HG02981 (cell line): ENCODE results near the gene DLG5.
A peak's percentile ranks its signal among the peaks of the same experiment; 100 is the strongest.
"Not testable (repeated sequence)": the region's sequence is repeated elsewhere in the genome, so short reads cannot be mapped to it uniquely, and the experiment has no call there.

Experiments used
- ATAC-seq: cut with Tn5 transposase; IDR thresholded peaks from one replicate; pipeline ENCODE4 v1.9.1; 2021; ENCODE audit warnings: mild to moderate bottlenecking, moderate library complexity; ENCODE audit not compliant: unreplicated experiment

DLG5 gene

GRCh38 chr10:77772852-77773600 is 153.5 kb downstream of the DLG5 start:
- not testable (repeated sequence) for ATAC-seq

GRCh38 chr10:77771851-77772250 is 154.7 kb downstream of the DLG5 start:
- ATAC-seq = no peak

GRCh38 chr10:77771450-77771849 is 155.1 kb downstream of the DLG5 start:
- ATAC-seq = no peak

- no peak for ATAC-seq
These were observed 155.7 kb downstream of the DLG5 start for GRCh38 chr10:77770868-77771175.

GRCh38 chr10:77770081-77770867 is 156.3 kb downstream of the DLG5 start:
- ATAC-seq = no peak

- ATAC-seq = no peak
These were observed 158.5 kb downstream of the DLG5 start for GRCh38 chr10:77768039-77768438.

GRCh38 chr10:77763453-77764430 is 162.8 kb downstream of the DLG5 start:
- ATAC-seq = no peak

GRCh38 chr10:77758406-77758805 is 168.1 kb downstream of the DLG5 start:
- not testable (repeated sequence) for ATAC-seq

- ATAC-seq = peak; percentile 60
These were observed 170.0 kb downstream of the DLG5 start for GRCh38 chr10:77756319-77757232.

- no peak for ATAC-seq
These were observed 180.4 kb downstream of the DLG5 start for GRCh38 chr10:77746047-77746707.

- ATAC-seq = no peak
These were observed 182.3 kb downstream of the DLG5 start for GRCh38 chr10:77744245-77744644.

GRCh38 chr10:77742172-77742571 is 184.4 kb downstream of the DLG5 start:
- ATAC-seq = no peak

- ATAC-seq = no peak
These were observed 184.8 kb downstream of the DLG5 start for GRCh38 chr10:77741746-77742145.
